Measurements from ENCODE around the gene CCN2.
"Not testable (repeated sequence)": the region's sequence is repeated elsewhere in the genome, so short reads cannot be mapped to it uniquely, and the experiment has no call there.

GRCh38 chr6:131908787-131909186, 42.4 kb downstream of the CCN2 start:
- not testable (repeated sequence) for TF ChIP-seq CTCF (conservative IDR thresholded peaks at IDR 0.05; ENCODE audit: low read length); EZH2phosphoT487 (IDR thresholded peaks at IDR 0.05; ENCODE audit: borderline replicate concordance, low read depth, low read length)

Data from OCI-LY7 (cell line).